ENCODE data around the gene TSPAN33. TPM values are rescaled to one million over a fixed set of nuclear protein-coding genes. Genes with fewer than 3 reads are reported as not detected.

The TSPAN33 gene
- total RNA-seq, 3 donors from 2014 or later = 3.9 to 11.4 (median 5.4) TPM

GRCh38 chr7:129123510-129123857 is 21.0 kb upstream of the TSPAN33 start:
- Histone ChIP-seq H3K4me1 (no peaks in the 10 kb centered on the region), H3K27me3 (no peaks in the 10 kb centered on the region), H3K9me3 (peaks cover 0 to 8% of the 10 kb centered on the region in 2 donors), H3K27ac (no peak overlapping the region), H3K36me3 (no peaks in the 10 kb centered on the region), H3K4me3 (no peak overlapping the region)
- TF ChIP-seq CTCF (IDR thresholded peaks at IDR 0.05) = no peak
- no peak for TF ChIP-seq POLR2A (IDR thresholded peaks at IDR 0.05)
- TF ChIP-seq POLR2AphosphoS5 (IDR thresholded peaks at IDR 0.05) = no peak
- intact Hi-C loops (cut with DNase I; ENCODE audit: low total_unique reads) = no loop called here
- DNase-seq (ENCODE audit: low spot score in 2 of 2) = no peak

- no peaks in the 10 kb centered on the region for H3K27me3 ChIP-seq
- no peak for TF ChIP-seq CTCF (IDR thresholded peaks at IDR 0.05)
- no peak for TF ChIP-seq POLR2A (IDR thresholded peaks at IDR 0.05)
- no peak for TF ChIP-seq POLR2AphosphoS5 (IDR thresholded peaks at IDR 0.05)
- DNase-seq (ENCODE audit: low spot score in 2 of 2) = no peak
- no peaks in the 10 kb centered on the region for H3K4me1 ChIP-seq
- no peaks in the 10 kb centered on the region for H3K36me3 ChIP-seq
- H3K4me3 ChIP-seq = no peak overlapping the region
- peaks cover 0 to 2% of the 10 kb centered on the region in 2 donors for H3K9me3 ChIP-seq
- intact Hi-C loops (cut with DNase I; ENCODE audit: low total_unique reads) = no loop called here
- H3K27ac ChIP-seq = no peak overlapping the region
Measured at GRCh38 chr7:129126314-129126713, 18.2 kb upstream of the TSPAN33 start.

GRCh38 chr7:129127154-129127553 is 17.4 kb upstream of the TSPAN33 start:
- Histone ChIP-seq H3K9me3 (no peaks in the 10 kb centered on the region), H3K27me3 (no peaks in the 10 kb centered on the region), H3K4me3 (no peak overlapping the region), H3K4me1 (no peaks in the 10 kb centered on the region), H3K27ac (no peak overlapping the region), H3K36me3 (no peaks in the 10 kb centered on the region)
- TF ChIP-seq POLR2AphosphoS5 (IDR thresholded peaks at IDR 0.05) = no peak
- no peak for TF ChIP-seq POLR2A (IDR thresholded peaks at IDR 0.05)
- no peak for TF ChIP-seq CTCF (IDR thresholded peaks at IDR 0.05)
- intact Hi-C loops (cut with DNase I; ENCODE audit: low total_unique reads) = no loop called here
- DNase-seq (ENCODE audit: low spot score in 2 of 2) = no peak

- no peak for DNase-seq (ENCODE audit: low spot score in 2 of 2)
- no peak for TF ChIP-seq CTCF (IDR thresholded peaks at IDR 0.05)
- no peak for TF ChIP-seq POLR2A (IDR thresholded peaks at IDR 0.05)
- no peak for TF ChIP-seq POLR2AphosphoS5 (IDR thresholded peaks at IDR 0.05)
- H3K27ac ChIP-seq = no peak overlapping the region
- no peaks in the 10 kb centered on the region for H3K4me1 ChIP-seq
- no peak overlapping the region for H3K4me3 ChIP-seq
- H3K27me3 ChIP-seq = no peaks in the 10 kb centered on the region
- intact Hi-C loops (cut with DNase I; ENCODE audit: low total_unique reads) = no loop called here
- H3K9me3 ChIP-seq = no peaks in the 10 kb centered on the region
- no peaks in the 10 kb centered on the region for H3K36me3 ChIP-seq
Measured at GRCh38 chr7:129127601-129128000, 16.9 kb upstream of the TSPAN33 start.

GRCh38 chr7:129134356-129134987 is 10.0 kb upstream of the TSPAN33 start:
- no peak overlapping the region for H3K4me3 ChIP-seq
- H3K4me1 ChIP-seq = no peaks in the 10 kb centered on the region
- no peak for DNase-seq (ENCODE audit: low spot score in 2 of 2)
- no peaks in the 10 kb centered on the region for H3K9me3 ChIP-seq
- TF ChIP-seq CTCF (IDR thresholded peaks at IDR 0.05) = no peak
- no peak for TF ChIP-seq POLR2AphosphoS5 (IDR thresholded peaks at IDR 0.05)
- no peak for TF ChIP-seq POLR2A (IDR thresholded peaks at IDR 0.05)
- H3K27me3 ChIP-seq = no peaks in the 10 kb centered on the region
- H3K36me3 ChIP-seq = no peaks in the 10 kb centered on the region
- H3K27ac ChIP-seq = peak overlapping the region; percentile 37 to 55
- intact Hi-C loops (cut with DNase I; ENCODE audit: low total_unique reads) = no loop called here
